Karpas-422 (cell line): Measurements from ENCODE around the gene BET1. TPM values are rescaled to one million over a fixed set of nuclear protein-coding genes. Genes with fewer than 3 reads are reported as not detected.

ENCODE experiments used
- DNase-seq: peaks from one replicate; pipeline ENCODE4 v3.0.0-alpha.2; 2015
- H2AFZ ChIP-seq: fragments of 200-600 bp; sonication (generic); 2 replicates; pipeline ENCODE4 v1.6.1; 2014; ENCODE audit warnings: antibody characterized with exemption, low read length, mixed read lengths
- H3K27ac ChIP-seq: fragments of 200-600 bp; sonication (generic); 2 replicates; pipeline ENCODE4 v1.5.1; 2014; ENCODE audit warnings: mild to moderate bottlenecking, low read length, moderate library complexity
- H3K27me3 ChIP-seq: fragments of 200-600 bp; sonication (generic); 2 replicates; pipeline ENCODE4 v1.6.1; 2014; ENCODE audit warnings: low read length, mixed read lengths
- H3K36me3 ChIP-seq: fragments of 200-600 bp; sonication (generic); 2 replicates; pipeline ENCODE4 v1.6.1; 2014; ENCODE audit warnings: low read length, mixed read lengths; ENCODE audit not compliant: insufficient read depth
- H3K4me1 ChIP-seq: fragments of 200-600 bp; sonication (generic); 2 replicates; pipeline ENCODE4 v1.6.1; 2014; ENCODE audit warnings: mild to moderate bottlenecking, low read length, mixed read lengths
- H3K4me2 ChIP-seq: fragments of 200-600 bp; sonication (generic); 2 replicates; pipeline ENCODE4 v1.6.1; 2014; ENCODE audit warnings: low read length, low read depth, mild to moderate bottlenecking; ENCODE audit not compliant: poor library complexity, severe bottlenecking
- H3K4me3 ChIP-seq: fragments of 200-600 bp; sonication (generic); 2 replicates; pipeline ENCODE4 v1.5.1; 2014; ENCODE audit warnings: mild to moderate bottlenecking, antibody characterized with exemption, low read length, mixed read lengths
- H3K79me2 ChIP-seq: fragments of 200-600 bp; sonication (generic); 2 replicates; pipeline ENCODE4 v1.6.1; 2014; ENCODE audit warnings: mild to moderate bottlenecking, low read length, mixed read lengths
- H3K9ac ChIP-seq: fragments of 200-600 bp; sonication (generic); 2 replicates; pipeline ENCODE4 v1.6.0; 2014; ENCODE audit warnings: low read length
- H3K9me2 ChIP-seq: fragments of 200-600 bp; sonication (generic), shearing (Covaris generic); replicated peaks from 2 replicates; pipeline ENCODE4 v1.6.0; 2014; ENCODE audit warnings: mild to moderate bottlenecking, low read length, moderate library complexity; ENCODE audit not compliant: insufficient read depth
- H3K9me3 ChIP-seq: fragments of 300-700, 200-600 bp; sonication (generic); 2 replicates; pipeline ENCODE4 v1.6.1; 2014; ENCODE audit warnings: low read length, mixed read lengths
- H4K20me1 ChIP-seq: fragments of 200-600 bp; sonication (generic); 2 replicates; pipeline ENCODE4 v1.6.1; 2014; ENCODE audit warnings: mild to moderate bottlenecking, antibody characterized with exemption, low read length, low read depth; ENCODE audit not compliant: insufficient read depth
- total RNA-seq: library from RNA; depleted of rRNA; stranded (reverse); fragments of >200 nt; shearing (Covaris generic); gene quantifications from 2 replicates; pipeline ENCODE4 v1.2.3, GENCODE V29; 2014; ENCODE audit warnings: low replicate concordance

BET1 gene
- total RNA-seq, 1 experiment from 2014 or later: 28.0 TPM

- no peak for DNase-seq
- H2AFZ ChIP-seq: no peak overlapping the region
- no peaks in the 10 kb centered on the region for H3K27me3 ChIP-seq
- H3K4me2 ChIP-seq: no peak overlapping the region
- no peaks in the 10 kb centered on the region for H4K20me1 ChIP-seq
- no peaks in the 10 kb centered on the region for H3K36me3 ChIP-seq
- no peak overlapping the region for H3K4me3 ChIP-seq
- H3K9ac ChIP-seq: no peak overlapping the region
- H3K79me2 ChIP-seq: no peaks in the 10 kb centered on the region
- no peak overlapping the region for H3K27ac ChIP-seq
- no peaks in the 10 kb centered on the region for H3K9me3 ChIP-seq
- no peaks in the 10 kb centered on the region for H3K9me2 ChIP-seq
- H3K4me1 ChIP-seq: peaks cover 11% of the 10 kb centered on the region
These were observed 40.7 kb upstream of the BET1 start for GRCh38 chr7:94044806-94045205.

DNA sequence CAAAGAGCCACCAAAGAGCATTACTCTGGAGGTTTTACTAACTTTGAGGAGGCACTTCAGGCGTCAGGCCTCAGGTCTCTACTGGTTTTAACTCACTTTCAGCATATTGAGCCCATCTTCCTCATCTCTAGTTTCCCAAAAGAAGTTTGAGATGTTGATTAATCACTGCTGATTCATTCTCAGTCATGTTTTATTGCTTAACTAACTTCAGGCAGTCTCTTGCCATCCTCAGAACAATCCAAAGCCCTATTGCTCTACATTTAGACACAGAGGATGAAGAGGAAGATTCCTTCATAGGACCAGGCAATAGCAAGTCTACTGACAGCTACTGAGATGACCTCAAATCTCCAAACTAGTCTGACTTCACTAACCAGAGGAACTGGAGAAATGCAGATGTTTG is 39.1 kb upstream of the BET1 start:
- Histone ChIP-seq H3K27me3 (no peaks in the 10 kb centered on the region), H3K9me2 (no peaks in the 10 kb centered on the region), H2AFZ (no peak overlapping the region), H3K36me3 (no peaks in the 10 kb centered on the region), H3K4me2 (no peak overlapping the region), H3K4me3 (no peak overlapping the region), H3K27ac (no peak overlapping the region), H3K9ac (no peak overlapping the region), H3K9me3 (no peaks in the 10 kb centered on the region), H4K20me1 (no peaks in the 10 kb centered on the region), H3K79me2 (no peaks in the 10 kb centered on the region), H3K4me1 (peaks cover 15% of the 10 kb centered on the region)
- DNase-seq: no peak

GRCh38 chr7:94042381-94042780 is 38.2 kb upstream of the BET1 start:
- peaks cover 15% of the 10 kb centered on the region for H3K4me1 ChIP-seq
- H3K9me2 ChIP-seq: no peaks in the 10 kb centered on the region
- H3K9me3 ChIP-seq: no peaks in the 10 kb centered on the region
- H3K9ac ChIP-seq: no peak overlapping the region
- peak; percentile 48 for DNase-seq
- H3K4me2 ChIP-seq: no peak overlapping the region
- no peaks in the 10 kb centered on the region for H3K36me3 ChIP-seq
- no peaks in the 10 kb centered on the region for H4K20me1 ChIP-seq
- H3K27me3 ChIP-seq: no peaks in the 10 kb centered on the region
- no peak overlapping the region for H3K4me3 ChIP-seq
- no peak overlapping the region for H2AFZ ChIP-seq
- H3K79me2 ChIP-seq: no peaks in the 10 kb centered on the region
- no peak overlapping the region for H3K27ac ChIP-seq

DNA sequence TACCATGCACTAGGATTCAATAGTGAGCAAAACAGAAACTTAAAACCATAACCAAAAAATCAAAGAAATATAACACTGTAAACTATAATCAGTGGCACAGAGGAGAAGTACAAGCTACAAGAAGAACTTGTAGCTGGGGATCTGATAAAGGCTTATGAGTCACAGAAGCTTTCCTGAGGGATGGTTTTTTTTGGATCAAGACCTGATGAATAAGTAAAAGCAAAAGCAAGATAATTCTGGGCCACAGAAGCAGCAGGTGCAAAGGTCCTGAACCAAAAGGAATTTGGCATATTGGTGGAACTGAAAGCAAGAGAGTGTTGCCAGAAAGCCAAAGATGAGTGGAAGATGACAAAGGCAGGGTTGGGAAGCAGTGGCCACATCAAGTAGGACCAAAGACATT is 37.4 kb upstream of the BET1 start:
- no peaks in the 10 kb centered on the region for H3K36me3 ChIP-seq
- H3K27ac ChIP-seq: no peak overlapping the region
- H3K4me3 ChIP-seq: no peak overlapping the region
- H2AFZ ChIP-seq: no peak overlapping the region
- peaks cover 15% of the 10 kb centered on the region for H3K4me1 ChIP-seq
- H3K4me2 ChIP-seq: no peak overlapping the region
- DNase-seq: no peak
- H3K9ac ChIP-seq: no peak overlapping the region
- H3K9me2 ChIP-seq: no peaks in the 10 kb centered on the region
- no peaks in the 10 kb centered on the region for H3K9me3 ChIP-seq
- H3K79me2 ChIP-seq: no peaks in the 10 kb centered on the region
- H4K20me1 ChIP-seq: no peaks in the 10 kb centered on the region
- no peaks in the 10 kb centered on the region for H3K27me3 ChIP-seq

GRCh38 chr7:94040254-94040653 is 36.1 kb upstream of the BET1 start:
- Histone ChIP-seq H3K4me1 (peaks cover 15% of the 10 kb centered on the region), H2AFZ (no peak overlapping the region), H4K20me1 (no peaks in the 10 kb centered on the region), H3K36me3 (no peaks in the 10 kb centered on the region), H3K4me3 (no peak overlapping the region), H3K9ac (no peak overlapping the region), H3K27me3 (no peaks in the 10 kb centered on the region), H3K4me2 (no peak overlapping the region), H3K9me2 (no peaks in the 10 kb centered on the region), H3K9me3 (no peaks in the 10 kb centered on the region), H3K27ac (no peak overlapping the region), H3K79me2 (no peaks in the 10 kb centered on the region)
- no peak for DNase-seq

DNA sequence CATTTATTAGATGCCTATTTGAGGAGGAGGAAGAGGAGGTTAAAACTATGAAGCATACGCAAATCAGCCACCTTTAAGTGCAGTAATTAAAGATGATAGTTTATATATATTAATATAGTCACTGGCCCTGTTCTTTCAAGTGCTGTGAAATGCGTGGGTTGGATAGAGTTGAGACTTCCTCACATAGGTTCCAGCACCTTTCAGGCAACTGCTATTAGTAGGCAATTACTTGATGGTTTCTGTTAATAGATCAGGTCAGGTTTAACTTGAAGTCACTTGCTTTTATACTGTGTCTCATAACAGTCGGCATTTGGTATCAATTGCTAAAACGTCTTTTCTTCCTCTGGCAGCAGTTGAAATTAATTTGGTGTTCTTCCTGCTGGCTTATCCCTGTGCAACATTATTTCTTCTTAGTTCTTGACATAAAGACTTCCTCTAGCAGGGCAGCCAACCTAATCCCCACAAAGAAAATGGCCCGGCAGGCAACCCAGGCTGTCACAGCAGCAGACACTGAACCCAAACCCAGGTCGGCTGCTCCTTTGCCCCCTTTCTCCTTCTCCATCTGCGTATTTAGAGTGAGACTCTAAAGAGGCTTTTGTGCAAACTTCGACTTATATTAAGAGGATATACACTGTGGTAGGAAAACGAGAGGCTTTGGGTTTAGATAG is 35.3 kb upstream of the BET1 start:
- no peaks in the 10 kb centered on the region for H3K9me3 ChIP-seq
- H3K4me3 ChIP-seq: no peak overlapping the region
- no peaks in the 10 kb centered on the region for H3K79me2 ChIP-seq
- no peak overlapping the region for H2AFZ ChIP-seq
- H3K9ac ChIP-seq: no peak overlapping the region
- no peaks in the 10 kb centered on the region for H3K27me3 ChIP-seq
- peaks cover 15% of the 10 kb centered on the region for H3K4me1 ChIP-seq
- H3K4me2 ChIP-seq: peak overlapping the region; percentile 17
- H3K9me2 ChIP-seq: no peaks in the 10 kb centered on the region
- DNase-seq: no peak
- H3K36me3 ChIP-seq: no peaks in the 10 kb centered on the region
- no peak overlapping the region for H3K27ac ChIP-seq
- H4K20me1 ChIP-seq: no peaks in the 10 kb centered on the region

DNA sequence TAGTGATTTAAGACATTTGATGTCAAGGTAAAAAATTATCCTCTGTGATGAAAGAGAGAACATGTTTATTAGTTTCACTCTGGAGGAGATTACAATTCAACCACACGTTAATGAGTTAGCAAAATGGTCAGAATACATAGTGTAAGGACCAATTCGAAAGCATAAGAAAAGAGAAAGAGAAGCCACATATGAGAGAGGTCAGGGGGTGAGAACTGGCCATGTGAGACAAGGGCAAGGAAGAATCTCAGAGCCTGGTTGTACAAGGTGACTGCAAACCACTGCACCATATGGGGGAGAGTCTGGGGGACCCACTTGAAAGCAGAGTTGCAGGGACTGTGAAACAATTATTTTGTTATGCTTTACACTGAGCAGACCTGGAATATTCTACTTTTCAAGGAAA is 27.7 kb upstream of the BET1 start:
- no peak overlapping the region for H3K4me3 ChIP-seq
- H3K9me3 ChIP-seq: no peaks in the 10 kb centered on the region
- DNase-seq: no peak
- H4K20me1 ChIP-seq: no peaks in the 10 kb centered on the region
- H3K9ac ChIP-seq: no peak overlapping the region
- H3K79me2 ChIP-seq: no peaks in the 10 kb centered on the region
- no peak overlapping the region for H3K4me2 ChIP-seq
- no peaks in the 10 kb centered on the region for H3K27me3 ChIP-seq
- H3K27ac ChIP-seq: no peak overlapping the region
- no peak overlapping the region for H2AFZ ChIP-seq
- no peaks in the 10 kb centered on the region for H3K9me2 ChIP-seq
- H3K36me3 ChIP-seq: no peaks in the 10 kb centered on the region
- H3K4me1 ChIP-seq: no peaks in the 10 kb centered on the region

DNA sequence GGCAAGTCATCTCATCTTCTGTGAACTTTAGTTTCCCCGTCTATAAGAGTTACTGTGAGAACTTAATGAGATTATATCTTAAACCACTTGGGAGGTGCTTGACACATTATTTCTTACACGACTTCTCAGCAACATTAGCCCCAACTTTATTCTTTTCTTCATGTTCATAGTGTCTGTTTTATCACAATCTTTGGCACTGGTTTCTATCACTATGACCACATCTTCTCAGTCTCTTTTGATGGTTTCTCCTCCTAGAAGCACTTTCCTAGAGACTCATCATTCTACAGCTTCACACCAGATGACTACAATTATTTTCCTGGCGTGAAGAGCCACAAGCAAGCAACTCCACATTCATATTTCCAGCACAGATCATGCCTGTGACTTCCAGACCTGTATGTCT is 26.5 kb upstream of the BET1 start:
- H3K4me2 ChIP-seq: no peak overlapping the region
- H3K9ac ChIP-seq: no peak overlapping the region
- no peaks in the 10 kb centered on the region for H4K20me1 ChIP-seq
- H3K9me3 ChIP-seq: no peaks in the 10 kb centered on the region
- H3K4me3 ChIP-seq: no peak overlapping the region
- H3K9me2 ChIP-seq: no peaks in the 10 kb centered on the region
- H2AFZ ChIP-seq: no peak overlapping the region
- DNase-seq: no peak
- H3K36me3 ChIP-seq: no peaks in the 10 kb centered on the region
- no peaks in the 10 kb centered on the region for H3K4me1 ChIP-seq
- H3K79me2 ChIP-seq: no peaks in the 10 kb centered on the region
- no peaks in the 10 kb centered on the region for H3K27me3 ChIP-seq
- no peak overlapping the region for H3K27ac ChIP-seq

- H3K9me2 ChIP-seq: no peaks in the 10 kb centered on the region
- no peak overlapping the region for H2AFZ ChIP-seq
- H3K4me1 ChIP-seq: no peaks in the 10 kb centered on the region
- no peaks in the 10 kb centered on the region for H3K27me3 ChIP-seq
- no peaks in the 10 kb centered on the region for H3K36me3 ChIP-seq
- H3K4me3 ChIP-seq: no peak overlapping the region
- no peak overlapping the region for H3K4me2 ChIP-seq
- H4K20me1 ChIP-seq: no peaks in the 10 kb centered on the region
- DNase-seq: no peak
- H3K9ac ChIP-seq: no peak overlapping the region
- H3K79me2 ChIP-seq: no peaks in the 10 kb centered on the region
- no peaks in the 10 kb centered on the region for H3K9me3 ChIP-seq
- H3K27ac ChIP-seq: no peak overlapping the region
These were observed 25.8 kb upstream of the BET1 start for GRCh38 chr7:94029976-94030375.
